ENCODE measurements around the gene HES4.

HES4 gene

GRCh38 chr1:999725-1000356 is at the start of gene HES4:
TSS of gene HES4 (minus strand) at chr1:1000097. CDS start at chr1:999973, 124 bp downstream.
- FAIRE-seq: no peak

GRCh38 chr1:1048765-1049164 is 48.9 kb upstream of the HES4 start:
- no peak for FAIRE-seq

GRCh38 chr1:1047963-1048362 is 48.1 kb upstream of the HES4 start:
- FAIRE-seq: no peak

GRCh38 chr1:1047407-1047806 is 47.5 kb upstream of the HES4 start:
- FAIRE-seq: no peak

- no peak for FAIRE-seq
Measured at GRCh38 chr1:1046767-1047166, 46.9 kb upstream of the HES4 start.

GRCh38 chr1:1046243-1046642 is 46.3 kb upstream of the HES4 start:
- no peak for FAIRE-seq

- FAIRE-seq: no peak
Measured at GRCh38 chr1:1045129-1045528, 45.2 kb upstream of the HES4 start.

- FAIRE-seq: no peak
Measured at GRCh38 chr1:1044455-1045078, 44.7 kb upstream of the HES4 start.

- FAIRE-seq: no peak
Measured at GRCh38 chr1:1043921-1044320, 44.0 kb upstream of the HES4 start.

- FAIRE-seq: no peak
Measured at GRCh38 chr1:1043411-1043810, 43.5 kb upstream of the HES4 start.

- FAIRE-seq: no peak
Measured at GRCh38 chr1:1042835-1043234, 42.9 kb upstream of the HES4 start.

- no peak for FAIRE-seq
Measured at GRCh38 chr1:1041873-1042272, 42.0 kb upstream of the HES4 start.

GRCh38 chr1:1041092-1041523 is 41.2 kb upstream of the HES4 start:
- FAIRE-seq: no peak

- FAIRE-seq: no peak
Measured at GRCh38 chr1:1040004-1040991, 40.4 kb upstream of the HES4 start.

GRCh38 chr1:1039145-1039910 is 39.4 kb upstream of the HES4 start:
- no peak for FAIRE-seq

- no peak for FAIRE-seq
Measured at GRCh38 chr1:1038694-1039093, 38.8 kb upstream of the HES4 start.

- FAIRE-seq: no peak
Measured at GRCh38 chr1:1037366-1038327, 37.8 kb upstream of the HES4 start.

GRCh38 chr1:1035291-1035943 is 35.5 kb upstream of the HES4 start:
- FAIRE-seq: no peak

- no peak for FAIRE-seq
Measured at GRCh38 chr1:1034439-1034781, 34.5 kb upstream of the HES4 start.

GRCh38 chr1:1033731-1034438 is 34.0 kb upstream of the HES4 start:
- no peak for FAIRE-seq
